HEK293 (cell line): ENCODE data around the gene CTAGE6.
"Not testable (repeated sequence)": the region's sequence is repeated elsewhere in the genome, so short reads cannot be mapped to it uniquely, and the experiment has no call there.

Experiments
- ZBTB44 ChIP-seq: fragments of 450-650 bp; IDR thresholded peaks from 2 replicates; pipeline ENCODE4 v1.5.1; 2018; ENCODE audit warnings: missing biosample characterization, mild to moderate bottlenecking, missing genetic modification characterization
- ZNF221 ChIP-seq: fragments of 450-650 bp; formaldehyde crosslinking; IDR thresholded peaks from 2 replicates; pipeline ENCODE4 v1.5.1; 2017; ENCODE audit warnings: missing biosample characterization, missing genetic modification characterization, borderline replicate concordance
- ZNF645 ChIP-seq: fragments of 450-650 bp; formaldehyde crosslinking; IDR thresholded peaks from 2 replicates; pipeline ENCODE4; 2016; ENCODE audit warnings: missing biosample characterization, missing genetic modification characterization
- ZNF660 ChIP-seq: fragments of 450-650 bp; IDR thresholded peaks from 2 replicates; pipeline ENCODE4 v1.5.1; 2018; ENCODE audit warnings: missing biosample characterization, mild to moderate bottlenecking, missing genetic modification characterization
- ZNF677 ChIP-seq: fragments of 450-650 bp; IDR thresholded peaks from 2 replicates; pipeline ENCODE4 v1.5.0; 2018; ENCODE audit warnings: missing biosample characterization, mild to moderate bottlenecking, missing genetic modification characterization, moderate library complexity
- TF ChIP-seq, protein P1 (sequence below): fragments of 450-650 bp; formaldehyde crosslinking; IDR thresholded peaks from 2 replicates; pipeline ENCODE4 v1.5.1; 2016; ENCODE audit warnings: missing biosample characterization, missing genetic modification characterization

- TF ChIP-seq ZNF221; ZBTB44; ZNF645 (tag by site-specific recombination); ZNF660 (tag by site-specific recombination); ZNF677: not testable (repeated sequence)
- TF ChIP-seq, protein P1, sequence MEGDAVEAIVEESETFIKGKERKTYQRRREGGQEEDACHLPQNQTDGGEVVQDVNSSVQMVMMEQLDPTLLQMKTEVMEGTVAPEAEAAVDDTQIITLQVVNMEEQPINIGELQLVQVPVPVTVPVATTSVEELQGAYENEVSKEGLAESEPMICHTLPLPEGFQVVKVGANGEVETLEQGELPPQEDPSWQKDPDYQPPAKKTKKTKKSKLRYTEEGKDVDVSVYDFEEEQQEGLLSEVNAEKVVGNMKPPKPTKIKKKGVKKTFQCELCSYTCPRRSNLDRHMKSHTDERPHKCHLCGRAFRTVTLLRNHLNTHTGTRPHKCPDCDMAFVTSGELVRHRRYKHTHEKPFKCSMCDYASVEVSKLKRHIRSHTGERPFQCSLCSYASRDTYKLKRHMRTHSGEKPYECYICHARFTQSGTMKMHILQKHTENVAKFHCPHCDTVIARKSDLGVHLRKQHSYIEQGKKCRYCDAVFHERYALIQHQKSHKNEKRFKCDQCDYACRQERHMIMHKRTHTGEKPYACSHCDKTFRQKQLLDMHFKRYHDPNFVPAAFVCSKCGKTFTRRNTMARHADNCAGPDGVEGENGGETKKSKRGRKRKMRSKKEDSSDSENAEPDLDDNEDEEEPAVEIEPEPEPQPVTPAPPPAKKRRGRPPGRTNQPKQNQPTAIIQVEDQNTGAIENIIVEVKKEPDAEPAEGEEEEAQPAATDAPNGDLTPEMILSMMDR (tag by site-specific recombination), result not testable (repeated sequence)
Observed at GRCh38 chr7:143726143-143726542, 31.4 kb downstream of the CTAGE6 start.
